Measurements from ENCODE around the gene DCAF7.

The DCAF7 gene

GRCh38 chr17:63546308-63547082, 3.8 kb upstream of the DCAF7 start:
- DNase-seq, result no peak

DNA sequence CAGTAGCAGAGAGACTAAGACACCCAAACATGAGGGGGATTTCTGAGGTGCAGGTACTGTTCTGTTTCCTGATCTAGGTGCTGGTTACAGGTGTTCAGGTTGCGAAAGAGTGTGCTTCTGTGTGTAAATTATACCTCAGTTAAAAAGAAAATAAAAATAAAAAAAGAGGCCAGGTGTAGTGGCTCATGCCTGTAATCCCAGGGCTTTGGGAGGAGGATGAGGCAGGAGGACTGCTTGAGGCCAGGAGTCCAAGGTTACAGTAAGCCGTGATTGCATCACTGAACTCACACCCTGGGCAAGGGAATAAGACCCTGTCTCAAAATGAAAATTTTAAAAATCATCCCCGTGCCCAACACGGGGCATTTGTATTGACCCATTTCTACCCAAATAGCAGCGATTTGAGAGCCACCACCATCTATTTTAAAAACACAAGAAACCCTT, 3.2 kb upstream of the DCAF7 start:
- no peak for DNase-seq

DNA sequence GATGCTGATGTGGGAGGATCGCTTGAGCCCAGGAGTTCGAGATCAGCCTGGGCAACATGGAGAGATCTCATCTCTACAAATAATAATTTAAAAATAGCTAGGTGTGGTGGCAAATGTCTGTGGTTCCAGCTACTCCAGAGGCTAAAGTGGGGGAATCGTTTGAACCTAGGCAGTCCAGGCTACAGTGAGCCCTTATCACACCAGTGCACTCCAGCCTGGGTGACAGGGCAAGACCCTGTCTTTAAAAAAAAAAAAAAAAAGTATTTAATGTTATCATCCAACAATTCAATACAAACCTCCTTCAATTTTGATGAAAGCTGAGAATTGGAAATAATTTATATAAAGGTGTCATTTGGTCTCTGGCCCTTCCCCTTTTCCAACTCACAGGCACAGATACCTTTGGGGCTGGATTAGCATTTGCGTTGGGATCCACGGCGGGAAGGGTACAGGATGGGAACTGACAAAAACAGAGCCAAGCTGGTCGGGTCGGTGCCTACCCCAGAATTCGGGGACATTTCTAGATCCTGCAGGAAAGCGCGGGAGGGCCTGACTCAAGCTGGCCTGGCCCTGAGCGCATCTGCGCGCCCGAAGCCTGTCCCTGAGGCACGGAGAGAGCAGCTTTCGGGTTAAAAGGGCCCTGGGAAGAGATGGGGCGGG, 860 bp upstream of the DCAF7 start:
- peak; percentile 10 for DNase-seq

GRCh38 chr17:63550817-63551639, 751 bp downstream of the DCAF7 start:
- DNase-seq, result no peak

- DNase-seq, result no peak
These were observed 1.9 kb downstream of the DCAF7 start for GRCh38 chr17:63552211-63552610.

GRCh38 chr17:63555500-63556156, 5.4 kb downstream of the DCAF7 start:
- no peak for DNase-seq

DNA sequence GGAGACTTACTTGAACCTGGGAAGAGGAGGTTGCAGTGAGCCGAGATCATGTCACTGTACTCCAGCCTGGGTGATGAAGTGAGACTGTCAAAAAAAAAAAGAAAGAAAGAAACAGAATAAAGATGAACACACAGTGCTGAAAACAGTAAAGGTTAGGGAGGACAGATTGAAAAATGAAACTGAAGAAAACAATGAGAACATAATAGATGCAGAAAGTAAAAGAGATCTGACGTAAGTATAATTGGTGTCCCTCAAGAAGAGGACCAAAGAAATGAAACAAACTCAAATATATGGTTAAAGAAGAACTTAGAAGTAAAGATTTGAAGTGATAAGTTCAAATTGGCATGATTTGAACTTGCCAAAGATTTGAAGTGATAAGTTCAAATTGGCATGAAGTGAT, 7.1 kb downstream of the DCAF7 start:
- DNase-seq, result no peak

DNA sequence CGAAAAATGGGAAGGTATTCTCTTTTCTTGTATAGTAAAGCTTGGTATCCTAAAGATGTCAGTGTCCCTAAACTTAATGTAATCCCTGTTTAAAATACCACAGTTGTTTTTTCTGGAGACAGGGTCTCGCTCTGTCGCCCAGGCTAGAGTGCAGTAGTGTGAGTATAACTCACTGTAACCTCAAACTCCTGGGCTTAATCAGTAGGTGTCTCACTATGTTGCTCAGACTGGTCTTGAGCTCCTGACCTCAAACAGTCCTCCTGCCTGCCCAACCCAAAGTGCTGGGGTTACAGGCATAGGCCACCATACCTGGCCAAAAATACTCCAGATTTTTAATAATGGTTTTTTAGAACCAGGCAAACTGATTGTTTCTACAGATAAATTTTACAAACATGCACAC, 8.2 kb downstream of the DCAF7 start:
- no peak for DNase-seq

DNA sequence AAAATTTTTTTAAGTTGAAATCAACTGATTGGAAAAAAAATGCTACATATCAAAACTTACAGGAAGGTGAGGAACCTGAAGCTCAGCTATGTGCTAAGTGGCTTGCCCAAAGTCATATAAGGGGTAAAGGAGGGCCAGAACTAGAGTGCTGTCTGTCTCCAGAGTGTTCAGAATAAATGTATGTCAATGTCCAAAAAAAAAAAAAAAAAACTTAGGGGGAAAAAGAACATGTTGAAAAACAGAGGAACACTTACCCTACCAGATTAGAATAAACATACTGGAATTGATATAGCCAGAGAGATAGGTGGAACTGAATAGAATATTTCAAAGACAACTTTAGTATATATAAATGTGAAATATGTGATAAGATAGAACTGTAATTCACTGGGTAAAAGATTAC, 11.5 kb downstream of the DCAF7 start:
- DNase-seq, result no peak

DNA sequence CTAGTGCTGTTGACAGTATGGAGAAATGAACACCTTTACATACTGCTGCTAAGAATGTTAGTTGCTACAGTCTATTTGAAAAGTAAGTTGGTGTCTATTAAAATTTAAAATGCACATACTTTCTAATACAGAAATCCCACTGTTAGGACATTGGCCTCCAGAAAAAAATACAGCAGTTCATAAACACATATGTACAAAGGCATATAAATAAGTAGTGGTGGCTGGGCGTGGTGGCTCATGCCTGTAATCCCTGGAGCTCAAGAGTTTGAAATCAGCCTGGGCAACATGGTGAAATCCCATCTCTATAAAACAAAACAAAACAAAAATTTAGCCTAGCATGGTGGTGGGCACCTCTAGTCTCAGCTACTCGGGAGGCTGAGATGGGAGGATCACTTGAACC, 13.1 kb downstream of the DCAF7 start:
- no peak for DNase-seq

GRCh38 chr17:63564562-63564961, 14.3 kb downstream of the DCAF7 start:
- DNase-seq, result no peak

DNA sequence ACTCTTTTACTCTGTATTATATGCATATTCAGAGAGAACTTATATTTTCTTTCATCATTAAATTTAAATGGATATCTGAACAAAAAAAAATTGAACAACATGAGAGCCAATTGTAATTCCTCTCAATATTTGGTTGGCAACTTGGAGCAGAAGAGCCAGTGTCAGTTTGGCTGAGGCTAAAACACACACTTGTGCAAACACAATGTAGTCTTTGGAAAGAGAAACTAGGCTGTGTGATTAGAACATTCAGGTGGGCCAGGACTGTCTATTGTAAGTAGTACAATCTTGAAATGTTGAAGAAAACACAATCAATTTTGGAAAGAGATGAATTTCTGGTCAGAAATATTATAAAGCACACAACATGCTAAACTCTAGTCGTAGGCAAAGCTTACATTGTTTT, 17.0 kb downstream of the DCAF7 start:
- no peak for DNase-seq

- no peak for DNase-seq
These were observed 18.3 kb downstream of the DCAF7 start for GRCh38 chr17:63568563-63568962.

DNA sequence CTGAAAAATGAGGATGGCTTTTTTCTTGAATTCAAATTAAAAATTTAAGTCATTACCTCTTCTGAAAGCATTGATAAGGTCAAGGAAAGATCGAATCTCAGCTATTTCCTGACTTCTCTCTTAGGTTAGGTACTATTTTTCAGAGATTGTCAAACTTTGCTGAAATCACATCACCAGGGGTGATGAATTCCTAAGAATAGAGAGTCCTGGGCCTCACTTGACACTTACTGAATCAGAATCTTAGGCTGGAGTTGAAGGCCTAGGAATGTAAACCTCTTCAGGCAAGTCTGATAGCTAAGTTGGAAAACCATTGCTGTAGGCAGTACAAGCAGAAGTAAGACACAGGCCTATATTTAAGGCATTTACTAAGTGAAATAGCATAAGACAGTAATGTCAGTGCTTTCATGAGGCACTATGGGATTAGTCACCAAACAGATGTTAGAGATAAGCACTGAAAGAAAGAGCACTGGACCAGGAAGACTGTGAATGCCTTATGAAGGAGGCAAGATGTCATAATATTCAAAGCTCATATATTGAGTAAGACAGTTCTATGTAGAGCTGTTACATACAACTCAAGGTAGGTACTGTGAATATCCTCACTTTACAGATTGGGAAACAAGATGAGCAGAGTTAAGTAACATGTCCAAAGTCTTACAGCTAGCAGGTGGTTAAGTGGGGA, 21.5 kb downstream of the DCAF7 start:
- DNase-seq, result no peak

DNA sequence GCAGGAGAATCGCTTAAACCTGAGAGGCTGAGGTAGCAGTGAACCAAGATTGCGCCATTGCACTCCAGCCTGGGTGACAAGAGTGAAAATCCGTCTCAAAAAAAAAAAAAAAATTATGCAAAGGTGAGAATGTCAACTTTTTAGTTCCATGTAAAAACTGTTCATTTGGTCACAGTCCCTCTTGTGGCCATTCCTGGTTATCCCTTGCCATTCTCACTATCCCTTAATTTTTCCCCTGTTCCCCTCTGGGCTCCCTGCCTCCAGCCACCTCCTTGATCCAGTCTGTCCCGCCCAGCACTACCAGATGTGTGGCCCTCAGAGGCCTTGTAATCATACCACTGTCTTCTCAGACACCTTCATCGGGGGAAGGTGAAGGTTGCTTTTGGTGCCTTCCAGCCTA, 23.4 kb downstream of the DCAF7 start:
- no peak for DNase-seq

DNA sequence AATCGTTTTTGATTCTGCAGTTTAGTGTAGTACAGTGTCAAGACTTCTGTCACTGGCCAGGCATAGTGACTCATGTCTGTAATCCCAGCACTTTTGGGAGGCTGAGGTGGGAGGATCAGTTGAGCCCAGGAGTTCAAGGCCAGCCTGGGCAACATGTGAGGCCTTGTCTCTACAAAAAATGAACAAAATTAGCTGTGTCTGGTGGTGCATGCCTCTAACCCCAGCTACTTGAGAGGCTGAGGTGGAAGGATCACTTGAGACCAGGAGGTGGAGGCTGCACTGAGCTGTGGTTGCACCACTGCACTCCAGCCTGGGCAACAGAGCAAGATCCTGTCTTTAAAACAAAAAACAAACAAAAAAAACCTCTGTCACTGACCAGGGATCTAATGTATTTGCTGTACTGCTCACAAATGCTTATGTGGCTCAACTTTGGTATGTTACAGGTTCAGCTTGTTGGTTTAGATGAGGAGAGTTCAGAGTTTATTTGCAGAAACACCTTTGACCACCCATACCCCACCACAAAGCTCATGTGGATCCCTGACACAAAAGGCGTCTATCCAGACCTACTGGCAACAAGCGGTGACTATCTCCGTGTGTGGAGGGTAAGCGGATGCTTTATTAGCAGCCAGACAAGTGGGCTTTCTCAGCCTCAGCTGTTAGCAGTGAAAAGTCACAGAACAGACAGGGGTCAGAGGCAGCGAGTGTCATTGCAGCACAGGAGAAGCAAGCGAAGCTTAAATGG, 27.9 kb downstream of the DCAF7 start:
- DNase-seq, result no peak

- DNase-seq, result no peak
These were observed 28.5 kb downstream of the DCAF7 start for GRCh38 chr17:63578769-63579111.

DNA sequence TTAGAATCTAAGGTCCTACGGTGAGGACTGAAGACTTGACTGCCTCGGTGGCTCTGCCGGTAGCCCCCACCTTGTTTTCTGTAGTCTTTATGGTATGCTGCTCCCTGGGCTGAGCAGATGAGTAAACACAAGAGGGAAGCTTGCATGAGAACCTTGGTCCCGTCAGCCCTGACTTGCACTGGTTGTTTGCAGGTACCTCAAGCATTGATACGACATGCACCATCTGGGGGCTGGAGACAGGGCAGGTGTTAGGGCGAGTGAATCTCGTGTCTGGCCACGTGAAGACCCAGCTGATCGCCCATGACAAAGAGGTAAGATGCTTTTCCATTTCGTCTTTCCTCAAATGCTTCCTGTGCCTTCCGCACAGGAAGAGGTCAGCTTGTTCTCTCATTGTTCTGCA, 29.4 kb downstream of the DCAF7 start:
- DNase-seq, result no peak

DNA sequence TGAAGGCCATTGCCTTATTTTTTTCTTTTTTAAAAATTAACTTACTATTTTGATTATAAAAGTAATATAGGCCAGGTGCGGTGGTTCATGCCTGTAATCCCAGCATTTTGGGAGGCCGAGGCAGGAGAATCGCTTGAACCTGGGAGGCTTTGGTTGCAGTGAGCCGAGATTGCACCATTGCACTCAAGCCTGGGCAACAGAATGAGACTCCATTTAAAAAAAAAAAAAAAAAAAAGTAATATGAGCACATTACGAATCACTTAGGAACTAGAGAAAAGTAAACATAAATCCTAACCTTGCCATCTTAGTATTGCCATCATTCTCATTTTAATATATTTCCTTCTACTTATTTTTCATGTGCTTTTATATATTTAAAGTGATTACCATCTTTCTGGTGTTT, 37.5 kb downstream of the DCAF7 start:
- no peak for DNase-seq

DNA sequence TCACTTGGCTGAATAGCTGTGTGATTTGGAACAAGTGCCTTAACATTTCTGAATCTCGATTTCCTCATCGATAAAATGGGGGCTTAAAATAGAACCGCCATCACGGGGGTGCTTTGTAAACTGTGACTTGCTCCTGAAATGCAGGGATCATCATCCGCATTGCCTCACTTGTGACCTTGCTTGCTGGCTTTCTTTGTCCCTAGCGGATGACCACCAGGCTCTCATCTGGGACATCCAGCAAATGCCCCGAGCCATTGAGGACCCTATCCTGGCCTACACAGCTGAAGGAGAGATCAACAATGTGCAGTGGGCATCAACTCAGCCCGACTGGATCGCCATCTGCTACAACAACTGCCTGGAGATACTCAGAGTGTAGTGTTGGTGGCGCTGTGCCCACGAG, 38.5 kb downstream of the DCAF7 start:
- DNase-seq, result no peak

- no peak for DNase-seq
These were observed 39.4 kb downstream of the DCAF7 start for GRCh38 chr17:63589646-63590045.

DNA sequence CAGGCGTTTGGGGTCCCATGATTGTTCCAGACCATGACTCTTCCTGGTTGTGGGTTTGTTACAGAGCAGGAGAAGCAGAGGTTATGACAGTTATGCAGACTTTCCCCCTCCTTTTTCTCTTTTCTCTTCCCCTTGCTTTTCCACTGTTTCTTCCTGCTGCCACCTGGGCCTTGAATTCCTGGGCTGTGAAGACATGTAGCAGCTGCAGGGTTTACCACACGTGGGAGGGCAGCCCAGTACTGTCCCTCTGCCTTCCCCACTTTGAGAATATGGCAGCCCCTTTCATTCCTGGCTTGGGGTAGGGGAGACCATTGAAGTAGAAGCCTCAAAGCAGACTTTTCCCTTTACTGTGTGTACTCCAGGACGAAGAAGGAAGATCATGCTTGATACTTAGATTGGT, 42.5 kb downstream of the DCAF7 start:
- no peak for DNase-seq

Measured in T-helper 9 cell (primary cell).